Hepatic stellate cell (primary cell): Measurements from ENCODE around the gene C1orf210.

ENCODE experiments used
- DNase-seq: peaks from one replicate; pipeline ENCODE4 v3.0.0; 2011; ENCODE audit warnings: low spot score

Gene C1orf210

DNA sequence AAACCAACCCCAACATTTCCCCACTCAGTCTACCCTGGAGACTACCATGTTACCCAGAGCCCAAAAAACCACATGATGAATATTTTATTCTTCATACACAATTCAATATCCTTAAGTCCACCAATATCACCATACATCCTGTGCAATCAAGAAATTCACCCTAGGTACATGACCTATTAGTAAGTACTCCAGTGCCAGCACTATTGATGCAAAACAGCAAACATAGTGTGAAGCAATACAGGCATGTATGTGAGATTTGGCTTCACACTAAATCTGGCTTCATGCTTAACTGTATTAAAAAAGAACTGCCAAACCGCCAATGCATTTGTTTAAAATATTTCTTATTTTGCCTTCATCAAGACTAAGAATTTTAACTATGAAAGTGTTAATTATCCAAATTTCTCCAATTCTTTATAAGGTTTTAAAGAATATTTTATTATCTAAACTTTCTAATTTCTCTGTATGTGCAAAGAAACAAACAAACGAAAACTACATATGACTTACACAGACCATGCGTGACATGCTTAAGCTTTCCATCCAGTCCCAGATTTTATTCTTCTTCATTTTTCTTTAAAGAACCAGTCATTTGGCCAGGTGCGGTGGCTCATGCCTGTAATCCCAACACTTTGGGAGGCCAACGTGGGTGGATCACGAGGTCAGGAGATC is 38.0 kb downstream of the C1orf210 start:
- DNase-seq = no peak

DNA sequence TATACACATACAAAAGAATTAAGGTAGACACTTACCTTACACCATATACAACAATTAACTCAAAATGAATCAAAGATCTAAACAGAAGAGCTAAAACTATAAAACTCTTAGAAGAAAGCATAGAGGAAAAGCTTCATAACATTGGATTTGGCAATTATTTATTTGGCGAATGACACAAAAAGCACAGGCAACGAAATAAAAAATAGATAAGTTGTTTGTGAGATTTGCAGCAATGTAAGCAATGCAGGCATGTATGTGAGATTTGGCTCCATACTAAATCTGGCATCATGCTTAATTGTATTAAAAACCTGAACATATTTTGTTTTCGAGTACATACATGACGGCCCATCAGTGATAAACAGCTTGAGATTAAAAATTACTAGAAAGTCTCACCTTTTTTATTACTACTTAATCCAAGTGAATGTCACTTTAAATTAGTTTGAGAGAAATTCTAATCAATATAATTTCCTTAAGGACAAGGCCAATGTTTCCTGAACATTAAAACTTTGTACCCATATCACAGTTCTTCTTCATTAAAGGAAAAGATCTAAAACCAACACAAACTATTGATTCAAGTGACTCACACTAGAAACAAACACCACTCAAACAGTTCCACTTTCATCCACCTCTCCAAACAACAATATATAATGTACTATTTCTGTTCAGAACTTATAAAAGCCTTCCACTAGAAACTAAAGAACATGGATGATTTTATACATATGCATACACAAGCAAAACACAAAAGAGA is 38.7 kb downstream of the C1orf210 start:
- no peak for DNase-seq

DNA sequence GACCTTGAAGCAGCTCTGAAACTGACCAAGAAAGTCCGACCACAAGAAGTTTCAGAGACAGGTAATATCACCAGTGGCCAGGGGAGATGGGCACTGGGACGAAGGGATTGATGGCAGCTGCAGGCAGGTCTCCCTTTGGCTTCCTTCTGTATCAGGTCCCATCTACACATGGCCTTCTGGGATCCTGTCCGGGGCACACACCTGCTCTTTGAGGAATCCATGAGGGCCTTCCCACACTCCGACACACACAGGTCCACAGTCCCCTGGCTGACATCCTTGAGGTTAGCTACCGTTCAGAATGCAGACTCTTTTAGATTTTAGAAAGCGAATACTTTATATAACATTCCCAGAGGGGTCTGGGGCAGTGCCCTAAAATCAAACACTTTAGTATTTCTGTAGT is 42.1 kb downstream of the C1orf210 start:
- no peak for DNase-seq

DNA sequence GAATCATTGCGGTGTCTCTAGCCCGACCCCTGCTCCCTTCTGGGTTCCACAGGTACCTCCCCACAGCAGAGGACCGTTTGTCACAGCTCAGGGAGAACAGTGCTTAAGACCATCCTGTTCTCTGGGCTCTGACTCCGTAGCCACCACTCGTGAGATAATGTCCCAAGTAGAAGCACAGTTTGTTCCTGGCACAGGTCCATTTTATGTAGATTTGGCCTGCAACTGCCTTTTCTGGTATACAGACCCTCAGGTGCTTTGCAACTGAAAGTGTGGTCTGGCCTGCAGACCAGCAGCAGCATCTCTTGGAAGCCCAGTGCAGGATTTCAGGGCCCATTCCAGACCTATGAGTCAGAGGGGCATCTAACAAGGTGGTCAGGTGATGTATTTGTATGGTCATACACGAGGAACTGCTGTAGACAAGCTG is 44.0 kb downstream of the C1orf210 start:
- DNase-seq = peak; percentile 27

DNA sequence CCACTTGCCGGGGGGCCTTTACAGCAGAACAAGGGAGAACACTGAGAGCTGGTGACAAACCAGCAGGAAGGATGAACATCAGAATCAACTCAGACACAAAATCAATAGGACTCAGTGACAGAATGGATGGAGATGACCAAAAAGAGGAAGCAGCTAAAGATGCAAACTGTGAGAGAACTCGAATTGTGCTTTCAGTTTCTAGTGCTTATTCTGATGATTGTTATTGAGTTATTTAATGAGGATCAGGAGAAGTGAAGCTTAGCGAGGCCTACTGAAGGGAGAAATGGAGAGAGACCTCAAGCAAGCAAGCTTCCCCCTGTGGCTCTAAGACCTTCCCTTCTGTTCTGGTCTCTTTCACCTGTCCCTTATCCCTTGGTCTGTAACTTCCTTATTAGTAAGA is 45.9 kb downstream of the C1orf210 start:
- no peak for DNase-seq

DNA sequence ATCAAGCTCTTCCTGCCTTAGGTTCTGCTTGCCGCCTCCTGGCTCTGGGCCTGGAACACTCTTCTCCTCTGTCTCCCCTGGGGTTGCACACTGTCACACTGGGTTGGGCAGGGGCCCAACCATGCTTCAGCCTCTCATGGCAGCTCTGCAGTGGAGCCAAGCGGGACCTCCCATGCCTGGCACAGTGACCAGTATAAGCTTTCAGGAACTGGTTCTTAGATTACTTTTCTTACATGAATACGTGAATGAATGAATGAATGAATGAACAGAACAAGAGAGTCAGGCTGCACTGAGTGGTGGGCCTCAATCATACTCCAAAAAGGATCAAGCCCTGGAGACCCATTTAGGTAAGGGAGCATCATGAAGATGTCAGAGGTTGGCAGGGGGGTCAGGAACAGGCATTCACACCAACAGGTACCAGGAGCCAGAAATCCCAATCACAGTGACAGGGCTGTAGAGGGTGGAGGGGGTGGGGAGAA is 46.4 kb downstream of the C1orf210 start:
- DNase-seq = no peak

DNA sequence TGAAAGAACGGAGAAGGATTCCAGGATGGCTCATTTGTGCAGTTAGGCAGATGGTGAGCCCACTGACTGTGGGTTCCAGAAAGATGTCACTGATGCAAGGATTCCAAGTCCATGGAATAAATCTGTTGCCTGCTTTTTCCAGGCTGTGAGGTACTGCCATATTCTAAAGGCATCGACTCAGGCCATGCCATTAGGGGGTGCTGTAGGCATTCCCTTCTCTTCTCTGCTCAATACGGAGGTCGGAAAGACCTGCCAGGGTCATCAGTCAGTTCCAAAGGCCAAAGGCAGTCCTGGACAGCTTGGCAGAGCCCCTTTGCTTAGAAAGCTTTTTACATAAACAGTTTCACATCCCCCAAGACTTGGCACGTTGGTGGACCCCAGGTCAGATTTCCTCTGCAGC is 47.3 kb downstream of the C1orf210 start:
- peak; percentile 72 for DNase-seq

DNA sequence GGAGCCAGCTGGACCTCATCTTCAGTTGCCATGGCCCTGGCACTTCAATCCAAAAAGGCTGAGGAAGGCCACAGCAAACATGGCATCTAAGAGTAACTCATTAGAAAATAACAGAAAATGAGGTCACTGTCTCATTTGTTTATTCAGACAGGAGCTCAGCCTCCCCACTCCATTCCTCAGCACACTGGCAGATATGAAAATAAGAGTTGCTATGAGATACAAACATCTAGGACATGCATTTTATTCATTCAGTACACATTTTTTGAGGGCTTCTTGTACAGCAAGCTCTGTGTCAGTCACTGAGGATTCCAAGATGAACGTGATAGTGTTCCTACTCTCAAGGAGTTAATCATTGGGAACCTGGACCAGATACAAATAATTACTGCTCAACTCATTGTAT is 48.3 kb downstream of the C1orf210 start:
- DNase-seq = peak; percentile 71

DNA sequence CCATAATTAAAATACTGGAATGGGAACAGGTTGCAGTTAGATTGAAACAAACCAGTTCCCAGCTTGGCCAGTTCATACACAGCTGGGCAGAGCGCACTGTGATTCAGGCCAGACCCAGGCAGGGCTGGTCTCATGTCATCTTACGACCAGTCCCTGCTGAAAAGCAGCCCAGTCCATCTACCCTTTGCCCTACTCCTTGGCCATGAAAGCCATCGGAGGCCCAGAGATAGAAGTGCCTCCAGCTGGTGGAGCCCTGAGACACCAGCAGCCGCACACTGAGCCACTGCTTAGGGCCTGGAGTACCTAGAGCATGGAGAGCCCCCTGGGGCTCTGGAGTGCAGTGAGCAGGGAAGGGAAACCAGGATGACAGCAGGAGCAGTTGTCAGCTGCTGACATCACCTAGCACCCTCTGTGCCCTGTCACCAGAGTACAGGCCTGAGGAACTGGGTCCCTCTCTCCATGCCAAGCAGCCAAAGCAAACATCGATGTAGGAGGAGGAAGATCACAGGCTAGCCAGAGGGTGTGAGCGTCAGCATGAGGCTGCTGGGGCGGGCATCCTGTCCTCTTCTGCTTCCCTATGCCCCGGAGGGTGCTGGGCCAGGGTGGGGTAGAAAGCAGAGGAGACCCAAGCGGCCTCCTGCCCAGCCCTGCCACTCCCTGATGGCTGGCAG is 49.8 kb downstream of the C1orf210 start:
- DNase-seq = no peak

DNA sequence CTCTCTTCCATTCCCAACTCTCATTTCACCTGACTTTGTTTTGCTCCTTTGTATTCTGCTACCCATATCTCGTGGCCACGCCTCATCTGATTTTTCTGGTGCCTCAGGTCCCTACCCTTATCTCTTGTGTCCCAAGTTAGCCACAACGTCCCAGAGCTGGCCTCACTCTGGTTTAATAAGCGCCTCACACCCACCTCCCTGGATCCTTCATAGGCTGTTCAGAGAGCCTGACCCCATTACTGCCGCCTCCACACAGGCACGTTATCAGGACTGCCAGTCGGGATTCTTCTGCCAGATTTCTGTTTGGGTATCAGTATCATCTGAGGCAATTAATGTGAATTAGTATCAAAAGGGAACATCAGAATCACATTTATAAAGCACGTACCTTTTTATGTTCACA is 50.3 kb downstream of the C1orf210 start:
- no peak for DNase-seq

DNA sequence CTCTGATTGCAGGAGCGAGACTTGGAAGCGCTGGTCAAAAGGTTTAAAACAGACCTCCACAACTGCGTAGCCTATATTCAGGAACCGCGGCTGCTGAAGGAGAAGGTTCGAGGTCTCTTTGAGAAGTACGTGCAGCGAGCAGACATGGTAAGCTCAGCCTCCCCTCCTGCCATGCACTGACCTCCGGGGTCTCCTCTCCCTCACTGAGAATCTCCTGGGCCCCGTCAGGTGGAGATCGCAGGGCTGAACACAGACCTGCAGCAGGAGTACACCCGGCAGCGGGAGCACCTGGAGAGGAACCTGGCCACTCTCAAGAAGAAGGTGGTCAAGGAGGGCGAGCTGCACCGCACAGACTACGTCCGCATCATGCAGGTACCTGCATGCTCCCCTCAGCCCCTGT is 51.1 kb downstream of the C1orf210 start:
- no peak for DNase-seq

DNA sequence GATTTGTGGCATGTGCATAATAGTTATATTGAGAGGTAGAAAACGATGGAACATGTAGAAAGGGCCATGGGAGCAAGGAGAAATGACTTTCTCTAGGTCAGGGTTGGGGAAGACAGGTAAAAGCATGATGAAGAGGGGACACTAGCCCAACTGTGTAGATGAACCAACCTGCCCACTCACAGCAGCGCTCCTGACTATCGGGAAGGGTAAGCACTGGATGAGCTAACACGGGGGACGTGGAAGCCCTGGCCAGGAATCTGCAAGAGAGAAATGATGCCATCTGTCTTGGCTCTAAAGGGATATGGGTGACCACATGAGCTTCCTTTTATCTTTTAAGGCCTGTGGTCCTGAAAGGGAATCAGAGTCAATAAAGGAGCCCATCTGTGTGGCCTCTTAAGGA is 51.8 kb downstream of the C1orf210 start:
- DNase-seq = no peak

DNA sequence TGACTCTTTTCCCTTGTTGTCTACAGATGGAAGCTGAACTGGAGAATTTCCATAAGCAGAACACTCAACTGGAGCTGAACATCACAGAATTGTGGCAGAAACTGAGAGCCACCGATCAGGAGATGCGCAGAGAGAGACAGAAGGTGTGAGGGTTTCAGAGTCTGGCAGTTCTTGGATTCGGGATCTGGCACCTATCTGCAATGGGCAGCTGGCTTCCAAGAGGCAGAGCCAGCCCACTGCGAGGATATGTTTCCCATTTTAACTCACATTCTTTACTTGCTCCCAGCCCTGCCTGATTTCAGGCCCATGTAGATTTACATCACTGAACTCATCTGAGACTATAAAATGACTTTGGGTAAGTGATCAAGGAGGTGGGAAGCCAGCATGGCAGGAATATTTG is 52.9 kb downstream of the C1orf210 start:
- DNase-seq = no peak

DNA sequence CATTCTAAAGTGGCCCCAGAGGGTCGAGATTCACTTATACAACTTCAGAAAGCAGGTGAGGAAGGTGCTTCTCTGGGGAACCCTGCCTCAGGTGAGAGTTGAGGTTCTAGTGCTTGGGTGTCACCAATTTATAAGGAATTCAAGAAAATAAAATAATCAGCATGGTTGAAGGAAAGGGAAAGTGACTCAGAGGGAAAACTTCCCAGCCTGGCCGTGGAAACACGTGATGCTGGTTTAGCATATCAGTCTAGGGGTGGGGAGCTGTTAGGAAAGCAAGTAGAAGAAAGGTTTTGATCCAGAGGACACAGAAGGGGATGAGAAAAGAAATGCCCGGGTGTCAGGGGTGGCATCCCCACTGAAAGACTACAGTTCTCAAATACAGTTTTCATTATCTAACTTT is 53.3 kb downstream of the C1orf210 start:
- peak; percentile 79 for DNase-seq
